Erythroblast (primary cell): ENCODE measurements around the gene UBE2S.
"Not testable (repeated sequence)": the region's sequence is repeated elsewhere in the genome, so short reads cannot be mapped to it uniquely, and the experiment has no call there.

Source experiments
- GATA1 ChIP-seq: IDR thresholded peaks from 2 replicates; pipeline ENCODE4 v1.6.1; 2011; ENCODE audit warnings: low read depth, mild to moderate bottlenecking, control low read depth, low read length, moderate library complexity
- POLR2A ChIP-seq: IDR thresholded peaks from 2 replicates; pipeline ENCODE4 v1.6.1; 2011; ENCODE audit warnings: mild to moderate bottlenecking, low read length

DNA sequence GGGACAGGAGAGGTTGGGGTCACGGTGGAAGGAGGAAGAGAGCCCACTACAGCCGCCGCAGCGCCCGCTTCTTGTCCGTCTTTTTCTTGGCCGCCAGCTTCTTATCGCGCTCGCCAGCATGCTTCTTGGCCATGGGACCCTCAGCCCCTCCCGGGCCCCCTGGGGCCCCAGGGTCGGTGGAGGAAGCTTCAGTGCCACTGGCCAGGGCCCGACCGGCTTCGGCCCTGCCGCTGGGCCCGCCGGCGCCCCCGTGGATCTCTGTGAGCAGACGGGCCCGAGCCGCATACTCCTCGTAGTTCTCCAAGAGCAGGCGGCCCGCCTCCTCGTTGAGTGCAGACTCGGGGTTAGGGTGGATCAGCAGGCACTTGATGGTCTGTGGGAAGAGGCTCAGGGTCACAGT, 6.2 kb downstream of the UBE2S start:
- TF ChIP-seq POLR2A, GATA1: not testable (repeated sequence)
